NCI-H345 (cell line): ENCODE results near the gene GAR1.
"Not testable (repeated sequence)": the region's sequence is repeated elsewhere in the genome, so short reads cannot be mapped to it uniquely, and the experiment has no call there.

Experiments
- DNase-seq: peaks from one replicate; lab custom pipeline; 2025; lab: John Stamatoyannopoulos, UW

The GAR1 gene

DNA sequence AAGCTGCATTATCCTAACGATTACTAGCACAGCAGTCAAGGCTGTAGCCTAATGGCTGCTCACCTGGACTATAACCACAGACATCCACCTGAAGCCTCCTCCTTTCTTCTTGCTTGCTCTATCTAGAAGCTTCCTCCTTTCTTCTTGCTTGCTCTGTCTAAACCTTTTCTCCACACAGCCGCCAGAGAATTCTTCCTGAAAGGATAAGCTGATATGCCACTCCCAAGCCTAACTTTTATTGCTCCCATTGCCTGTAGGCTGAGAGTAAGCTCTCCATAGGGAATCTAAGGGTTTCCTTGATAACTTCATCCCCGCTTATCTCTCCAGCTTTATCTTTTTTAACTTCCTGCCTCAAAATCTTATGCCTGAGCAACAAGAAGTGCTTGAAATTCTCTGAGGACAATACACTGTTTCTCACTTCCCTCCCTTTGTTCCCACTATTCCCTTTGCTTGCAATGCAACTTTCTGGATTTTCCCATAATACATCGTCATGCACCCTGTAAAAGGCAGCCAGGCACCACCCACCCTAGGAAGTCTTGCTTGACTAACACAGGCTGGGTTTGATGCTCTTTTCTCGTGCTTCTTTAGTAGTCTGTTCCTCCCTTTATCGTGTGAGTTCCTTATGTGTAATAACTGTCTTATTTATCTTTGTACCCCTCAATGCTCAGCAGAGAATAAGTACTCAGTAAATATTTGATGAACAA is 31.0 kb downstream of the GAR1 start:
- DNase-seq, result no peak

DNA sequence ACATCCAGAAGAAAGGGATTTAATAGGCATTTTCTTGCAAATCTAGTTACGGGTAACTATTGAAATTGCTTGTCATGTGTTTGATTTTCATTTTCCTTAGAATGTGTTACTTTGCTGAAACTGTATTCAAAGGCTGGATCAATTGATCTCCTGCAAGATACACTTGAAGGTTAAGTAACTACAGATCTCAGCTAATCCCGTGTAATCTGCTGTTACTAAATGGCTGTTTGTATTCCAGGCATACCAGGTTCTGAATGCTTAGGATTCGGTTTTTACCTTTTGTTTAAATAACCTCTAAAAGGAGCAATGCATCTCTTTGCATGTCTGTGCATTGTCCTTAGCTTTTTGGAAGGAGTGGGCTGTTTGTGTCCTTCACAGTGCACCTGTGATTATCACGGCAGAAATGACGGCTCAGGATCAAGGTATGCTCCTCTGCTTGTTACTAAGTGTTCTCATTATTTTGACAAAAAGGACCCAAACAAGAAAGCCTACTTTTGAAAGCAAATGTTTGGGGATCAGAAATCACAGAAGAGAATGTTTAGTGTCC is 32.4 kb downstream of the GAR1 start, which contains the start of gene LRIT3:
LRIT3 (plus strand) TSS at position 212 of the 547 bp plus-strand sequence; CDS start at position 307, 95 bp downstream.
- no peak for DNase-seq

DNA sequence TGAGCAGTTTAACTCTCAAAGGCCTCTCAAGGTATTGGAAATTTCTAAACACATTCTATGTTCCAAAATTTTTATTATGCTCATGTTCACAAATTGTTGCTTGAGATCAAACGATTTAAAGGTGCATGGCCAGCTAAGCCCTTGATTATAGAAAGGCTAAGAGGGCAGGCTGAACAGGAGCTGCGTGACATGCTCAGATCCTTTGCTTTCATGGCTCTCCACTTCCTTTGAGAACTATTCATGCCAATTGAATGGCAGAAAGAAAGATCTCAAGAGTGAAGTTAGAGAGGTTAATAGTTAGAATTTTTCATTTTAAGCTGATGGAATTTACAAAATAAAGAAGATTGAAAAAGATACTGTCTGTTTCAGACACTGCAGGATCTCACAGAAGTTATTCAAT is 32.9 kb downstream of the GAR1 start:
- no peak for DNase-seq

- DNase-seq, result no peak
Observed at GRCh38 chr4:109850601-109851000, 35.0 kb downstream of the GAR1 start.

DNA sequence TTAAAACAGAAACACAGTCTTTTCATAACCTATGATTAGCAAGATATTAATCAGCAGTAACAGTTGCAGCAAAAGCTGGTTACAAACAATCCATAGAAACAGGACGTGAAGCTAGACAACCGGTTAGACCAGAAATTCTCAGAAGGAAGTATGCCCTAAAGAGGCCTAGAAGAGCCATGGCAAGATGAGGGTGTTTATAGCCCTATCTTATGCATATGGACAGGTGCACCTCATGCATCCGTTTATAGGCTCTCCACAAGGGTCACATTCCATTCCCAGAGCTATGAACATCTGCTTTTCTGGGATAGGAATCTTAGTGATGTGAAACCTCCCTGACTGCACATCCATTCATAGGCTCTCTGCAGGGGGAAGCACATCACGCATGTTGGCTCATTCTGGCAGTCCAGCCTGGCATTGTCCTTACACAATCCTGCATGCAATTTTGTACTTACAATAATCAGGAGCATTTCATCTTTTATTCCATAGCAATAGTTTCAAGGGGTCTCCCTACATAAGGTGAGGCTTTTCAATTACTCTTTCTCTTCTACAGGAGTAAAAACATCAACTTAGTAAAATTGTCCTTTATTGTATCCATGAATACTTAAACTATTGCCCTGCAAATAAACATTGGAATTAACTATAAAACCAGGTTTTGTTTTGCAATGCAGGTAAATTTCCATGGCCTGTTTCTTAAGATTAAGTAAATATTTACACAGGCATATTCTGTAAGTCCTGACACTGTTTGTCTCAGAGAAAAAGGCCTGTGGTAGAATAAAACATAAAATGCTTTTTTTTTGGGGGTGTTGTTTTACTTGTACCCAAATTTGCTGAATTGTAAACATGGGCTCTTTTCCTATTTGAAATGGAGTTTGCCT is 44.1 kb downstream of the GAR1 start:
- DNase-seq, result not testable (repeated sequence)

- DNase-seq, result no peak
Observed at GRCh38 chr4:109861271-109861670, 45.7 kb downstream of the GAR1 start.

DNA sequence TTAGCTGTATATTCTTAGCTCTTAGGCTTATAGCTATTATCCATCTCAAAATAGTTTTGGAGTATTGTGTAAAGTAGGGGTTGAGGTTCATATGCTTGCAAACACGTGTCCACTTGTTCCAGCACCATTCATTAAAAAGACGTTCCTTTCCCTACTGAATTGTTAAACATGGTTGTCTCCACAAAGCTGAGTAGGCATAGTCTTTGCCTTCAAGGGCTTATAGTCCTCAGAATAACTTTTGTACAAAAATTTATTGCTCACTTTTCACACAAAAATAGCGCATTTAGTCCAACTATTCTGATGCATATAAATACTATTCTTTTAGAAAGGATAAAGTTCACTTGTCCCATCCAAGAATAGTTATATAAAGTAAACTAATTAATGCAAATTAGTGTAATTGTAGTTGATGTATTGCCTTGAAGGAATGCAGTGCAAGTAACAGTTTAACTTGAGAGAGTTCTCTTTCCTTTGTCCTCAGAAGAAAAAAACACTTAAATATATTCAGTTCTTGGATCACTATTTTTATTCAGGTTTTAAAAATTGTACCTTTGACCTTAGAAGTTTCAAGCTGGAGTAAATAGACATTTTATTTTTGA is 46.5 kb downstream of the GAR1 start:
- DNase-seq, result no peak

DNA sequence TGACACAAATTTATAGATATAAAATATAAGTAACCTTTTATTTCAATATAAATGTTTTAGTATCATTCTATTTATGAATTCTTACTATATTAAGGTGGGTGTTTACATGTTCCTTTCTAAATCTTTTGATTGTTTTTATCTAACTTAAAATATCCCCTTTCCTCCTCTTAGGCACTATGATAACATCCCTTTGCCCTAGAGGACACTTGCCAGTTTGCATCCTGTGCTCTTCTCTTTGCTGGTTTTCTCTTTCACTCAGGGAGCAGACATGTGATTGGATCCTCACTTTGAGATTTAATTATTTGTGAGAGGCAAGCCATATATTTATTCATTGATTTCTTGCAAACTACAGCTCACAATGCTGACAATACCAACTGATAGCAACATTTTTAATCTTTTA is 48.6 kb downstream of the GAR1 start:
- no peak for DNase-seq

DNA sequence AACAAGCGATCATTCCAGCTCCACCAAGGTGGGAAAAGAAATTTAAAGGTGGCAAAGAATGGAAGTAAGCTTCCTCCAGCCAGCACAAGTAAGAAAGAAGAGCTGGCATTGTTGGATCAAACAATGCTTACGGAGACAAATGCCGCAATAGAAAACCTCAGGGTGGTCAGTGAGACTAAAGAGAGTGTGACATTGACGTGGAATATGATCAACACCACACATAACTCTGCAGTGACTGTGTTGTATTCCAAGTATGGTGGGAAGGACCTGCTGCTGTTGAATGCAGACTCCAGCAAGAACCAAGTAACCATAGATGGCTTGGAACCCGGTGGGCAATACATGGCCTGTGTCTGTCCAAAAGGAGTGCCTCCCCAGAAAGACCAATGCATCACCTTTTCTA is 54.5 kb downstream of the GAR1 start:
- DNase-seq, result no peak

DNA sequence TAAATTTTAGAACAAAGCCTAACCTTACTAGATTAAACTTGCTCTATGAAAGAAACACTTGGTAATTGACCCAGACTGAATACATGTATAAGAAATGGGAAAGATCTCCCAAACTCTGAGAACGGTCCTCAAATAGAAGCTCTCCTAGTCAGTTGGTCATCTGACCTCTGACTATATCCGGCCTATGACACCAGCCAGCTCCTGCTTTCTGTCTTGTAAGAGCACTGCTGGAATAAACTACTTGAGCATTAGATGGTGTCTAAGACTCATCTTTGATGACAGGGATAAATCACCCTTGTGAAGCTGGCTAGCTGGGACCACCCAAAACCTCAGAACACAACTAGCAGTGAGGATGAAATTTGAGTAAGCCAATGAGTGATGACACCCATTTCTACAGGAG is 56.5 kb downstream of the GAR1 start:
- no peak for DNase-seq

DNA sequence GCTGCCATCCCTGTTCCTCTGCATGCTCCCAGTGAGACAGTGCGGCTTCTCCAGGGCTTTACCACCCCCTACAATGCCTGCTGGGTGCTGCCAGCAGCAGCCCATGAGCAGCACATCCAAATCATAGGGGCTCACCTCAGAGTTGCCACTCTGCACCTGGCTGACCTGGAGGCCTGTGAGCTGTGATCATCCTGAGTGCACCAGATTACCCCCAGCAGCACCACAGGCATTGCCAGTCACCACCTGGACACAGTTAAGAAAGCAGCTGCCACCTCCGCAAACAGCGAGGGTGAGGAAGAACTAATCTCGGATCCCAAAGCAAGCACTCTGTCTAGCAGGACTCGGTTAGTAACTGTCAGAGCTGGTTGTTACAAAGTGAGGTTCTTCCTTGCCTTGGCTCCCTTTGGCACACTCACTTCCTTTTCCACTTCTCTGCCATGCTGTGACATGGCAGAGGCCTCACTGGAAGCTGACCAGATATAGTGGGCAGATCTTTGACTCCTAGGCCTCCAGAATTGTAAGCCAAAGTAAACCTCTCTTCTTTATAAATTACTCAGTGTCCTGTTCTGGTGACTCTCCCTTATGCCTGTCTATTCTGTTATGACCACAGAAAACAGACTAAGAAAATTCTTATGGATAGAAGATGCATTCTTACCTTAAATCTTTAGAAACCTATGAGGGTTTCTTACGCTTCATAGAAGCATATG is 57.5 kb downstream of the GAR1 start:
- DNase-seq, result no peak

DNA sequence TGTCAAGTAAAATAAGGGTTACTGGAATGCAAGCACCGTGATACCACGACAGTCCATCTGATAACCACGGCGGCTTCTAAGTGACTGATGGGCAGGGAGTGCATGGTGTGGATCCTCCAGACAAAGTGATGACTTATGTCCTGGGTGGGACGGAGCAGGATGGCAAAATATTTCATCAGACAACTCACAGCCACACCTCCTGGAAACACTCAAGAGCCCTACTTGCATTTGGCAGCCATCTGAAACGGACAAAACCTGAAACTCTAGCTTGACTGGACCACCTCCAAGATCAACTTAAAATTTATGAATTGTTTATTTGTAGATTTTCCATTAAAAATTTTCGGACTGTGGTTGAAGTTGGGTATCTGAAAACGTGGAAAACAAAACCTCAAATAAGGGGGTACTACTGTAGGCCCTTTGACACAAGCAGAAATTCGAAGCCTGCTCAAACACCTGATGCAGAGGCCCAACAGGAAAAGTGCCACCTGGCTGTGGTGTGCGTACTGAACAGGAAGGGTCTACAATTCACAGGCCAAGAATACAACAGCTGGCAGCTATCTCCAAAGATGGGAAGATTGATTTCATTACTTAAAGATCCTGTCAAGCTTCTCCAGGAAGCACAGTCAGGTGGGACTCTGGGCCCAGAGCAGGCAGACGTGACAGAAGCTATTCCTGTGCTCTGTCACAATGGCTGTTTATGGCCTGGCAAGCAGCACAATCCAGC is 58.4 kb downstream of the GAR1 start:
- no peak for DNase-seq
